CD4-positive, alpha-beta T cell treated with Interleukin-21 for 1 hour (primary cell): ENCODE measurements around the gene AGR3.

ENCODE experiments used
- DNase-seq: peaks from one replicate; pipeline ENCODE4 v3.0.0-alpha.2; 2020

Gene AGR3

GRCh38 chr7:16881844-16882243 lies at the start of gene AGR3:
Gene AGR3, minus strand, starts transcription at chr7:16881983. Its CDS starts 3,365 bp downstream, at chr7:16878618.
- DNase-seq, result no peak

- peak; percentile 3 for DNase-seq
These were observed 49.2 kb upstream of the AGR3 start for GRCh38 chr7:16930946-16931345.

GRCh38 chr7:16929146-16929762 lies 47.5 kb upstream of the AGR3 start:
- no peak for DNase-seq

- no peak for DNase-seq
These were observed 45.1 kb upstream of the AGR3 start for GRCh38 chr7:16926861-16927260.

GRCh38 chr7:16926283-16926682 lies 44.5 kb upstream of the AGR3 start:
- DNase-seq, result no peak

- DNase-seq, result no peak
These were observed 43.8 kb upstream of the AGR3 start for GRCh38 chr7:16925609-16926008.

GRCh38 chr7:16923019-16923418 lies 41.2 kb upstream of the AGR3 start:
- no peak for DNase-seq

GRCh38 chr7:16921644-16922257 lies 40.0 kb upstream of the AGR3 start:
- no peak for DNase-seq

GRCh38 chr7:16921151-16921550 lies 39.4 kb upstream of the AGR3 start:
- no peak for DNase-seq

GRCh38 chr7:16919440-16919839 lies 37.7 kb upstream of the AGR3 start:
- DNase-seq, result no peak

- DNase-seq, result peak; percentile 20
These were observed 36.6 kb upstream of the AGR3 start for GRCh38 chr7:16918288-16918895.

- no peak for DNase-seq
These were observed 35.0 kb upstream of the AGR3 start for GRCh38 chr7:16916738-16917137.

GRCh38 chr7:16916105-16916639 lies 34.4 kb upstream of the AGR3 start:
- DNase-seq, result no peak

- DNase-seq, result no peak
These were observed 33.6 kb upstream of the AGR3 start for GRCh38 chr7:16915405-16915804.

GRCh38 chr7:16914771-16915170 lies 33.0 kb upstream of the AGR3 start:
- DNase-seq, result no peak

- no peak for DNase-seq
These were observed 31.9 kb upstream of the AGR3 start for GRCh38 chr7:16913643-16914042.

GRCh38 chr7:16912540-16912939 lies 30.8 kb upstream of the AGR3 start:
- DNase-seq, result no peak

- no peak for DNase-seq
These were observed 26.8 kb upstream of the AGR3 start for GRCh38 chr7:16908561-16908960.

- DNase-seq, result no peak
These were observed 23.7 kb upstream of the AGR3 start for GRCh38 chr7:16905300-16906044.

GRCh38 chr7:16904076-16904475 lies 22.3 kb upstream of the AGR3 start:
- no peak for DNase-seq

- DNase-seq, result no peak
These were observed 18.5 kb upstream of the AGR3 start for GRCh38 chr7:16900209-16900768.

- no peak for DNase-seq
These were observed 10.3 kb upstream of the AGR3 start for GRCh38 chr7:16891874-16892643.
